HepG2 (cell line): ENCODE results near the gene QSOX2. TPM values are rescaled to one million over a fixed set of nuclear protein-coding genes. Genes with fewer than 3 reads are reported as not detected.

Experiments
- ATAC-seq: fragments of 200-7000 bp; cut with Tn5 transposase; 3 replicates; pipeline ENCODE4 v1.9.1; 2020; ENCODE audit warnings: mild to moderate bottlenecking, moderate library complexity
- BruUV-seq: library from RNA; stranded (reverse); fragments of 400-500 nt; replicated peaks from 2 replicates; lab custom pipeline; 2021; lab: Mats Ljungman, UMichigan
- CTCF ChIA-PET: fragments of 300-600 bp; formaldehyde crosslinking; extraction: SDS; loops from one replicate; lab custom pipeline; 2021; ENCODE audit warnings: low total read pairs, inconsistent platforms, low intra/inter-chr PET ratio; lab: Yijun Ruan, JAX
- POLR2A ChIA-PET: fragments of 350-600 bp; sonication (Branson Sonifier 250); formaldehyde crosslinking; loops from one replicate; lab custom pipeline; 2020; ENCODE audit warnings: antibody characterized with exemption, inconsistent platforms; lab: Yijun Ruan, JAX
- DNase-seq: peaks from one replicate; pipeline ENCODE4 v3.0.0-alpha.2; 2015; ENCODE audit warnings: low spot score
- FAIRE-seq: peaks from 3 replicates; lab custom pipeline; 2011; peaks lifted over from hg19 to GRCh38; lab: Jason Lieb, UNC
- H2AFZ ChIP-seq: one replicate; pipeline ENCODE4 v1.6.1; 2011; ENCODE audit warnings: low read length, inconsistent platforms
- H3K27ac ChIP-seq: fragments of 300-600 bp; 3 replicates; pipeline ENCODE4 v1.8.0; 2011; ENCODE audit warnings: mixed run types, mild to moderate bottlenecking, mixed read lengths, low read length, inconsistent platforms; ENCODE audit not compliant: insufficient read depth; ENCODE audit errors: extremely low read length
- H3K27me3 ChIP-seq, 2 experiments: fragments of 200-600 bp in 1 of 2; 2 replicates in 1 of 2; 3 replicates in 1 of 2; pipeline versions ENCODE4 v1.6.0 to v1.8.0; 2011; ENCODE audit warnings: low read length in 2 of 2, mild to moderate bottlenecking in 2 of 2, moderate library complexity in 2 of 2, inconsistent platforms in 1 of 2; ENCODE audit not compliant: insufficient read depth in 2 of 2, control insufficient read depth in 1 of 2
- H3K36me3 ChIP-seq, 2 experiments: fragments of 200-600 bp in 1 of 2; replicated peaks in 1 of 2; 2 replicates in 1 of 2; 3 replicates in 1 of 2; pipeline versions ENCODE4 v1.5.1 to v1.8.0; 2011; ENCODE audit warnings: low read length in 2 of 2, inconsistent platforms in 1 of 2; ENCODE audit not compliant: insufficient read depth in 2 of 2, control insufficient read depth in 1 of 2
- H3K4me1 ChIP-seq: 2 replicates; pipeline ENCODE4 v1.5.1; 2012; ENCODE audit warnings: low read length, inconsistent platforms; ENCODE audit not compliant: insufficient read depth
- H3K4me2 ChIP-seq: 2 replicates; pipeline ENCODE4 v1.6.0; 2011; ENCODE audit warnings: low read depth, low read length, inconsistent platforms
- H3K4me3 ChIP-seq, 3 experiments: fragments of 200-600 bp in 1 of 3; sonication (generic), shearing (Covaris generic) in 1 of 3; replicated peaks in 1 of 3; 2 replicates each; pipeline ENCODE4 v1.5.1; 2011 to 2016; ENCODE audit warnings: low read length in 3 of 3, inconsistent platforms in 2 of 3, low read depth in 2 of 3, mild to moderate bottlenecking in 2 of 3, control low read depth in 1 of 3, mixed read lengths in 1 of 3; ENCODE audit not compliant: insufficient read depth in 1 of 3
- H3K79me2 ChIP-seq: one replicate; pipeline ENCODE4 v1.6.1; 2011; ENCODE audit warnings: low read length, inconsistent platforms; ENCODE audit not compliant: insufficient read depth
- H3K9ac ChIP-seq: 2 replicates; pipeline ENCODE4 v1.6.0; 2011; ENCODE audit warnings: mild to moderate bottlenecking, low read depth, low read length, inconsistent platforms; ENCODE audit not compliant: insufficient read depth
- H3K9me3 ChIP-seq: 2 replicates; pipeline ENCODE4 v1.5.1; 2012; ENCODE audit warnings: mild to moderate bottlenecking, low read length
- H4K20me1 ChIP-seq: 2 replicates; pipeline ENCODE4 v1.6.0; 2011; ENCODE audit warnings: inconsistent platforms, mild to moderate bottlenecking, low read length, moderate library complexity; ENCODE audit not compliant: insufficient read depth
- HOXA7 ChIP-seq: sonication (generic); formaldehyde crosslinking; IDR thresholded peaks from 2 replicates; pipeline ENCODE4 v1.8.1; 2022; ENCODE audit warnings: mild to moderate bottlenecking, missing genetic modification reagents, moderate library complexity
- ISL2 ChIP-seq: sonication (generic); formaldehyde crosslinking; IDR thresholded peaks from 2 replicates; pipeline ENCODE4 v1.5.0; 2020; ENCODE audit warnings: missing genetic modification reagents
- JDP2 ChIP-seq: sonication (generic); formaldehyde crosslinking; IDR thresholded peaks from 2 replicates; pipeline ENCODE4 v1.8.1; 2022; ENCODE audit warnings: missing genetic modification reagents, borderline replicate concordance
- KLF9 ChIP-seq: IDR thresholded peaks from 2 replicates; pipeline ENCODE4 v1.6.1; 2016; ENCODE audit warnings: low read depth
- MIER3 ChIP-seq: IDR thresholded peaks from 2 replicates; pipeline ENCODE4 v1.6.1; 2016; ENCODE audit warnings: missing compliant biosample characterization, borderline replicate concordance
- MTF1 ChIP-seq: sonication (generic); formaldehyde crosslinking; IDR thresholded peaks from 2 replicates; pipeline ENCODE4 v1.5.0; 2020; ENCODE audit warnings: missing genetic modification reagents
- NFKB2 ChIP-seq: sonication (generic); formaldehyde crosslinking; IDR thresholded peaks from 2 replicates; pipeline ENCODE4 v1.4.0; 2020; ENCODE audit warnings: missing genetic modification reagents, borderline replicate concordance
- RNF219 ChIP-seq: sonication (generic); formaldehyde crosslinking; IDR thresholded peaks from 2 replicates; pipeline ENCODE4 v1.5.0; 2020; ENCODE audit warnings: mild to moderate bottlenecking, missing genetic modification reagents
- SATB2 ChIP-seq: sonication (generic); formaldehyde crosslinking; IDR thresholded peaks from 2 replicates; pipeline ENCODE4 v1.5.0; 2020; ENCODE audit warnings: missing genetic modification reagents
- ZBTB39 ChIP-seq: sonication (generic); formaldehyde crosslinking; IDR thresholded peaks from 2 replicates; pipeline ENCODE4 v1.5.0; 2020; ENCODE audit warnings: missing genetic modification reagents
- ZFP41 ChIP-seq: sonication (generic); formaldehyde crosslinking; IDR thresholded peaks from 2 replicates; pipeline ENCODE4 v1.4.0; 2020; ENCODE audit warnings: mild to moderate bottlenecking, missing genetic modification reagents, borderline replicate concordance
- ZNF33A ChIP-seq: sonication (generic); formaldehyde crosslinking; IDR thresholded peaks from 2 replicates; pipeline ENCODE4 v1.5.1; 2020; ENCODE audit warnings: missing genetic modification reagents, mild to moderate bottlenecking, moderate library complexity, borderline replicate concordance
- ZNF552 ChIP-seq: sonication (generic); formaldehyde crosslinking; IDR thresholded peaks from 2 replicates; pipeline ENCODE4 v1.9.0; 2022; ENCODE audit warnings: missing genetic modification reagents, mild to moderate bottlenecking, borderline replicate concordance
- ZNF576 ChIP-seq: sonication (generic); formaldehyde crosslinking; IDR thresholded peaks from 2 replicates; pipeline ENCODE4 v1.4.0; 2020; ENCODE audit warnings: mild to moderate bottlenecking, missing genetic modification reagents
- ZSCAN29 ChIP-seq: sonication (generic); formaldehyde crosslinking; conservative IDR thresholded peaks from 2 replicates; pipeline ENCODE4 v1.4.0; 2020; ENCODE audit warnings: mild to moderate bottlenecking, missing genetic modification reagents
- WGBS: methylation state at CpG from one replicate; pipeline ENCODE4 v1.1.6; 2017; ENCODE audit warnings: low lambda C conversion rate; 5-methylcytosine and 5-hydroxymethylcytosine counted together
- in situ Hi-C: cut with HindIII; loops from 2 replicates; pipeline ENCODE4 v1.10.0; 2017; ENCODE audit warnings: low pct_unique_long_range_greater_than_20kb; ENCODE audit not compliant: extremely low pct_ligation_motif_present
- intact Hi-C: fragments of 100-400 bp; cut with micrococcal nuclease; formaldehyde crosslinking; loops from one replicate; pipeline ENCODE4 v1.10.0; 2022; ENCODE audit not compliant: unreplicated experiment
- polyA plus RNA-seq, 8 experiments: library from polyadenylated mRNA; depleted of rRNA in 3 of 8; stranded (reverse) in 7 of 8; unstranded in 1 of 8; fragments of >200 nt; fragmentation: Illumina TruSeq in 4 of 8; extraction: Trizol in 4 of 8; gene quantifications; 2 replicates each; pipeline versions ENCODE4 v1.2.1 to v1.2.3, GENCODE V29; 2011 to 2016; ENCODE audit warnings: low read depth in 4 of 8, missing spikeins in 1 of 8, mixed read lengths in 1 of 8; ENCODE audit not compliant: insufficient read depth in 1 of 8
- total RNA-seq, 5 experiments: library from RNA; depleted of rRNA; stranded (reverse); fragments of >200 nt; fragmentation: Illumina TruSeq; extraction: Trizol; gene quantifications; 2 replicates each; pipeline ENCODE4 v1.2.3, GENCODE V29; 2016; ENCODE audit warnings: low read depth in 1 of 5

Gene QSOX2
- total and polyA plus RNA-seq, 2 of the 13 experiments (the other 11 are each of a cell fraction or from before 2014, with no cell fraction given), result 27.1 to 42.1 TPM

- Histone ChIP-seq H3K4me2 (no peak overlapping the region), H3K9ac (no peak overlapping the region), H3K27me3 (peaks cover 15 to 78% of the 10 kb centered on the region in 2 experiments; a peak in 4 of 5 replicates), H3K36me3 (no peaks in the 10 kb centered on the region), H3K4me3 (no peak overlapping the region), H4K20me1 (no peaks in the 10 kb centered on the region), H3K79me2 (no peaks in the 10 kb centered on the region), H3K4me1 (no peaks in the 10 kb centered on the region), H3K9me3 (no peaks in the 10 kb centered on the region), H2AFZ (no peak overlapping the region), H3K27ac (no peak overlapping the region)
- no peak for FAIRE-seq
- ChIA-PET CTCF (no interaction called here), POLR2A (no interaction called here)
- no TSS peak for BruUV-seq
- no peak for ATAC-seq
- in situ Hi-C loops, result loop anchor here (10.0 kb wide), 1 partner anchor 107 kb away; no protein-coding TSS in a partner anchor
- 40% methylated on average over 6 of the region's 39 CpGs for WGBS
- intact Hi-C loops, result no loop called here
- DNase-seq, result no peak
- TF ChIP-seq JDP2 (no peak), KLF9 (CRISPR knock-in tag) (no peak), ZNF552 (CRISPR knock-in tag) (no peak), NFKB2 (CRISPR knock-in tag) (no peak), SATB2 (no peak), ZNF576 (CRISPR knock-in tag) (no peak), MTF1 (CRISPR knock-in tag) (no peak), MIER3 (no peak), HOXA7 (no peak), ZSCAN29 (CRISPR knock-in tag) (no peak), ZBTB39 (CRISPR knock-in tag) (no peak), RNF219 (CRISPR knock-in tag) (no peak), ISL2 (CRISPR knock-in tag) (no peak), ZFP41 (CRISPR knock-in tag) (no peak), ZNF33A (CRISPR knock-in tag) (no peak)
- TF ChIP-seq, all 625 proteins: peak for 0
Measured at GRCh38 chr9:136281421-136282271, 36.0 kb upstream of the QSOX2 start.
